IPS-15b (cell line): Measurements from ENCODE around the gene IL1R2.

Experiments used
- H3K27me3 ChIP-seq: one replicate; pipeline ENCODE4 v1.6.1; 2013; ENCODE audit warnings: low read length; ENCODE audit not compliant: control insufficient read depth, insufficient read depth
- H3K36me3 ChIP-seq: one replicate; pipeline ENCODE4 v1.6.1; 2013; ENCODE audit warnings: low read length; ENCODE audit not compliant: control insufficient read depth, insufficient read depth
- H3K4me1 ChIP-seq: one replicate; pipeline ENCODE4 v1.6.1; 2013; ENCODE audit warnings: mild to moderate bottlenecking, low read length; ENCODE audit not compliant: control insufficient read depth, insufficient read depth
- H3K4me3 ChIP-seq: one replicate; pipeline ENCODE4 v1.5.1; 2013; ENCODE audit warnings: low read depth, low read length
- H3K9ac ChIP-seq: one replicate; pipeline ENCODE4 v1.6.1; 2013; ENCODE audit warnings: low read depth, mild to moderate bottlenecking, low read length
- H3K9me3 ChIP-seq: one replicate; pipeline ENCODE4 v1.6.1; 2013; ENCODE audit warnings: mild to moderate bottlenecking, low read length; ENCODE audit not compliant: control insufficient read depth, insufficient read depth

IL1R2 gene

DNA sequence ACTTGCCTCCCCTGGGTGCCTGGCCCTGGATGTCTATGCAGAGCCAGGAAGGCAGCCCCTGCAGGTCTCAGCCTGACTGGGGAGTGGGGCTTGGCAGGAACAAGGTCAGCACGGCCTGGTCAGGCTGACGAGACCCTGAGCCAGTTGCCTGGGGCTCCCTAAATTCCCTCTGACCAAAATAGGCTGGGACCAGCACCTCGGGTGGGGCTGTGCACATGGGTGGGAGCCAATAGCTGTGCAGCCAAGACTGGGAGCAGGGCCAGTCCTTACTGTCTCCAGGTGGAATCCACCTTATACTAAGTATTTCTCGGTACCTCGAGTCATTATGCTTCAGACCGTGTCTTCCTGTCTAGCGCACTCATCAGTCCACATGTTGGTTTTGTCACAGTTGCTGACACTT is 11.4 kb upstream of the IL1R2 start:
- no peaks in the 10 kb centered on the region for H3K9me3 ChIP-seq
- no peaks in the 10 kb centered on the region for H3K36me3 ChIP-seq
- H3K4me1 ChIP-seq: no peaks in the 10 kb centered on the region
- H3K27me3 ChIP-seq: no peaks in the 10 kb centered on the region
- H3K9ac ChIP-seq: no peak overlapping the region
- no peak overlapping the region for H3K4me3 ChIP-seq

GRCh38 chr2:101981066-101981465 is 10.7 kb upstream of the IL1R2 start:
- no peaks in the 10 kb centered on the region for H3K4me1 ChIP-seq
- no peak overlapping the region for H3K9ac ChIP-seq
- no peaks in the 10 kb centered on the region for H3K9me3 ChIP-seq
- no peaks in the 10 kb centered on the region for H3K27me3 ChIP-seq
- H3K36me3 ChIP-seq: no peaks in the 10 kb centered on the region
- no peak overlapping the region for H3K4me3 ChIP-seq

DNA sequence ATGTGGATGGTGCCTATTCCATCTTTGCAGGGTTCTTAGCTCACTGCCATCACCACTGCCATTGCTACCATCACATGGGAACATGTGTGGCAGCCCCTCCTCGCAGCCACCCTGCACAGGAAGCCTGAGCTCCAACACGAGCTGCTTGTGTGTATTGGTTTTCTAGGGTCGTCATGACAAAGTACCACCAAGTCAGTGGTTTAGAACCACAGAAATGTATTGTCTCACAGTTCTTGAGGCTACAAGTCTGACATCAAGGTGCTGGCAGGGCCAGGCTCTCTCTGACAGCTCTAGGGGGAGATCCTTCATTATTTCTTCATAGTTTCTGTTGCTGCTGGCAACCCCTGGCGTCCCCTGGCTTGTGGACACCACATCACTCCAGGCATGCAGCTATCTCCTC is 10.3 kb upstream of the IL1R2 start:
- H3K4me3 ChIP-seq: no peak overlapping the region
- H3K36me3 ChIP-seq: no peaks in the 10 kb centered on the region
- no peak overlapping the region for H3K9ac ChIP-seq
- H3K27me3 ChIP-seq: no peaks in the 10 kb centered on the region
- no peaks in the 10 kb centered on the region for H3K9me3 ChIP-seq
- H3K4me1 ChIP-seq: no peaks in the 10 kb centered on the region

- no peaks in the 10 kb centered on the region for H3K9me3 ChIP-seq
- H3K4me3 ChIP-seq: no peak overlapping the region
- no peaks in the 10 kb centered on the region for H3K27me3 ChIP-seq
- no peaks in the 10 kb centered on the region for H3K4me1 ChIP-seq
- H3K9ac ChIP-seq: no peak overlapping the region
- no peaks in the 10 kb centered on the region for H3K36me3 ChIP-seq
Observed at GRCh38 chr2:101982495-101983029, 9.2 kb upstream of the IL1R2 start.

GRCh38 chr2:101983486-101983885 is 8.3 kb upstream of the IL1R2 start:
- Histone ChIP-seq H3K9ac (no peak overlapping the region), H3K4me3 (no peak overlapping the region), H3K4me1 (no peaks in the 10 kb centered on the region), H3K9me3 (no peaks in the 10 kb centered on the region), H3K27me3 (no peaks in the 10 kb centered on the region), H3K36me3 (no peaks in the 10 kb centered on the region)

- Histone ChIP-seq H3K27me3 (no peaks in the 10 kb centered on the region), H3K9ac (no peak overlapping the region), H3K36me3 (no peaks in the 10 kb centered on the region), H3K4me1 (no peaks in the 10 kb centered on the region), H3K4me3 (no peak overlapping the region), H3K9me3 (no peaks in the 10 kb centered on the region)
Observed at GRCh38 chr2:101983928-101984327, 7.8 kb upstream of the IL1R2 start.

- Histone ChIP-seq H3K27me3 (no peaks in the 10 kb centered on the region), H3K4me3 (no peak overlapping the region), H3K36me3 (no peaks in the 10 kb centered on the region), H3K9ac (no peak overlapping the region), H3K4me1 (no peaks in the 10 kb centered on the region), H3K9me3 (no peaks in the 10 kb centered on the region)
Observed at GRCh38 chr2:101984656-101985055, 7.1 kb upstream of the IL1R2 start.

DNA sequence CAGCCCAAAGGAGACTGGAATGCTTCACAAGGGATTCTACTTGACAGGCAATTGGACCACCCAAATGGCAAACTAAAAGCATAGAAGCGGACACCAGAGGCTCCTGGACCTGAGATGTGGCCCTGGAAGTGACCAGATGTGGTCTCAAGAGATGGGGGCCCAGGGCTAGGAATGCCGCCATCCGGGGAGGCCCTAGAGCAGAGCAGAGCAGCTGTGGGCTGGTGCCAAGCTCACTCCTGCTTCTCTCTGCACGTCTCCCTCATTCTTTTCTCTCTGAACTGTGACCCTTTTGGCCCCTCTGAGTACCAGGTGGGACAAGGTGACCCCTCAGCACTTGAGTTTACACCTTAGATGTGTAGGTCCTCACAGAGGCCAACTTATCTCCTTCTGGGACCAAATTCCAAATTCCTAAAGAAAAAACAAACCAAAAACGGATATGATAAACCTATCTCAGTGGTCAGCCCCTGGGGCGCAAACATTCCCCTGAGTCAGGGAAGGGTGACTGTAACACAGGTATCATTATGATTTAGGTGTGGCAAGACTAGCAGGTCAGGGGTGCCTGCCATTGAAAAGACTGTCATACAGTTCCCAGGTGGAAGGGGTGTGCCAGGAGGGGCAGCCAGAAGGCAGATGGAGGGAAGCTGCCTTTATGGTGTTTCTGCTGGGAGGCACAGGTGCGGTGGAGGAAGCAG is 6.5 kb upstream of the IL1R2 start:
- Histone ChIP-seq H3K9ac (no peak overlapping the region), H3K4me1 (no peaks in the 10 kb centered on the region), H3K4me3 (no peak overlapping the region), H3K9me3 (no peaks in the 10 kb centered on the region), H3K27me3 (no peaks in the 10 kb centered on the region), H3K36me3 (no peaks in the 10 kb centered on the region)

DNA sequence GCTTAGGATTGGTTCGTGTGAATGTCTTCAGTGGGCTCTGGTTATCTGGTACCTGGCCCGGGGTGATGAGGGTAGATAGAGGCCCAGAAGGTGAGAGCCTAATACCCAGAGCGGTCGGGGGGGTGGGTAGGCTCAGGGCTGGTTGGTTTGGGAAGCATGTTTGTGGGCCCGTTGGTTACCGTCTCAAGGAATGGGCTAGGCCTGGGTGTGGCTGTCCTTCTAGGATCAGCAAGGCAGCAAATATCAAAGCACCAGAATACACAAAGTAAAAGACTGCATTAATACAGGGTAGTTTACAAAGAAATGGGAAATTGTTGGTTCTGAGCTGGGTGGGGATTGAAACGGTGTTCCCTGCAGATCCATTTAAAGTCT is 6.0 kb upstream of the IL1R2 start:
- Histone ChIP-seq H3K4me3 (no peak overlapping the region), H3K9ac (no peak overlapping the region), H3K36me3 (no peaks in the 10 kb centered on the region), H3K27me3 (no peaks in the 10 kb centered on the region), H3K4me1 (no peaks in the 10 kb centered on the region), H3K9me3 (no peaks in the 10 kb centered on the region)

GRCh38 chr2:101986376-101986775 is 5.4 kb upstream of the IL1R2 start:
- Histone ChIP-seq H3K4me1 (no peaks in the 10 kb centered on the region), H3K9ac (no peak overlapping the region), H3K36me3 (no peaks in the 10 kb centered on the region), H3K9me3 (no peaks in the 10 kb centered on the region), H3K4me3 (no peak overlapping the region), H3K27me3 (no peaks in the 10 kb centered on the region)

- no peak overlapping the region for H3K9ac ChIP-seq
- H3K4me3 ChIP-seq: no peak overlapping the region
- H3K9me3 ChIP-seq: no peaks in the 10 kb centered on the region
- H3K27me3 ChIP-seq: no peaks in the 10 kb centered on the region
- H3K36me3 ChIP-seq: no peaks in the 10 kb centered on the region
- H3K4me1 ChIP-seq: no peaks in the 10 kb centered on the region
Observed at GRCh38 chr2:101986804-101987740, 4.7 kb upstream of the IL1R2 start.

DNA sequence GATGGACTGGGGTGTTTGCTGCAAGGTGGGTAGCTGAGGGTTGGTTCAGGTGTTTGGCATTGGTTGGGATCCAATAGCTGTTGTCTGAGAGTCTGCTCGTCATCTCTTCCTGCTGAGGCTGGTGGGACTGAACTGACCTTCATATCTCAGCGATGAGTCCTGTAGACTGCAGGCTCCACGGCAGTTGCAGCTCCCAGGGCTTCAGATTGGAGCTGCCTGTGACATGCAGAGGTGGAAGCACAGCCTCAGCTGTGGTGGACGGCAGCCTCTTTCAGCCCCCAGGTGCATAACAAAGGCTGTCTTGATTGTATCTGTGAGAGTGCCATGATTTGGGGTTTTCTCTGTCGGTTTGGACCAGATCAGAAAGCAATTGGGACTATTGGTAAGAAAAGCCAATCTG is 3.9 kb upstream of the IL1R2 start:
- H3K4me1 ChIP-seq: no peaks in the 10 kb centered on the region
- H3K4me3 ChIP-seq: no peak overlapping the region
- H3K9ac ChIP-seq: no peak overlapping the region
- H3K27me3 ChIP-seq: no peaks in the 10 kb centered on the region
- no peaks in the 10 kb centered on the region for H3K36me3 ChIP-seq
- no peaks in the 10 kb centered on the region for H3K9me3 ChIP-seq
